Neuron (in vitro differentiated cells): Measurements from ENCODE around the gene IQGAP3.
A peak's percentile ranks its signal among the peaks of the same experiment; 100 is the strongest.

Source experiments
- H2AFZ ChIP-seq: one replicate; pipeline ENCODE4 v1.6.1; 2013; ENCODE audit warnings: low read depth, mild to moderate bottlenecking, inconsistent platforms, low read length, moderate library complexity
- H3K27me3 ChIP-seq: one replicate; pipeline ENCODE4 v1.6.1; 2013; ENCODE audit warnings: low read length; ENCODE audit not compliant: insufficient read depth
- H3K36me3 ChIP-seq: one replicate; pipeline ENCODE4 v1.6.1; 2013; ENCODE audit warnings: low read length; ENCODE audit not compliant: insufficient read depth
- H3K4me1 ChIP-seq: one replicate; pipeline ENCODE4 v1.6.1; 2013; ENCODE audit warnings: low read length; ENCODE audit not compliant: insufficient read depth
- H3K4me3 ChIP-seq: 2 replicates; pipeline ENCODE4 v1.5.1; 2013; ENCODE audit warnings: mild to moderate bottlenecking, low read length, moderate library complexity
- H3K9me3 ChIP-seq: one replicate; pipeline ENCODE4 v1.6.1; 2013; ENCODE audit warnings: low read length

IQGAP3 gene

GRCh38 chr1:156504821-156505678 lies 67.3 kb downstream of the IQGAP3 start:
- H3K4me1 ChIP-seq, result peaks cover 15% of the 10 kb centered on the region
- H3K4me3 ChIP-seq, result peak overlapping the region; percentile 56
- no peaks in the 10 kb centered on the region for H3K36me3 ChIP-seq
- H3K27me3 ChIP-seq, result peaks cover 4% of the 10 kb centered on the region
- H3K9me3 ChIP-seq, result no peaks in the 10 kb centered on the region
- H2AFZ ChIP-seq, result peak overlapping the region; percentile 15

- Histone ChIP-seq H3K27me3 (peaks cover 4% of the 10 kb centered on the region), H3K4me1 (peaks cover 15% of the 10 kb centered on the region), H2AFZ (peak overlapping the region; percentile 15), H3K9me3 (no peaks in the 10 kb centered on the region), H3K36me3 (no peaks in the 10 kb centered on the region), H3K4me3 (peak overlapping the region; percentile 56)
These were observed 67.9 kb downstream of the IQGAP3 start for GRCh38 chr1:156504438-156504813.

- Histone ChIP-seq H3K27me3 (peaks cover 4% of the 10 kb centered on the region), H2AFZ (no peak overlapping the region), H3K9me3 (no peaks in the 10 kb centered on the region), H3K4me1 (peaks cover 20% of the 10 kb centered on the region), H3K4me3 (no peak overlapping the region), H3K36me3 (no peaks in the 10 kb centered on the region)
These were observed 68.5 kb downstream of the IQGAP3 start for GRCh38 chr1:156503698-156504437.

GRCh38 chr1:156502894-156503697 lies 69.3 kb downstream of the IQGAP3 start:
- Histone ChIP-seq H3K4me1 (peaks cover 27% of the 10 kb centered on the region), H3K4me3 (no peak overlapping the region), H2AFZ (no peak overlapping the region)

GRCh38 chr1:156502391-156502893 lies 69.9 kb downstream of the IQGAP3 start:
- H3K27me3 ChIP-seq, result no peaks in the 10 kb centered on the region
- no peaks in the 10 kb centered on the region for H3K9me3 ChIP-seq
- H3K4me3 ChIP-seq, result no peak overlapping the region
- no peaks in the 10 kb centered on the region for H3K36me3 ChIP-seq
- H3K4me1 ChIP-seq, result peaks cover 30% of the 10 kb centered on the region
- H2AFZ ChIP-seq, result no peak overlapping the region

More at GRCh38 chr1:156502894-156503697, 69.3 kb downstream of the IQGAP3 start:
- Histone ChIP-seq H3K9me3 (no peaks in the 10 kb centered on the region), H3K36me3 (no peaks in the 10 kb centered on the region), H3K27me3 (no peaks in the 10 kb centered on the region)

GRCh38 chr1:156500793-156501506 lies 71.4 kb downstream of the IQGAP3 start:
- peak overlapping the region; percentile 68 for H3K4me3 ChIP-seq
- H2AFZ ChIP-seq, result peak overlapping the region; percentile 81
- H3K27me3 ChIP-seq, result no peaks in the 10 kb centered on the region
- no peaks in the 10 kb centered on the region for H3K9me3 ChIP-seq
- H3K36me3 ChIP-seq, result no peaks in the 10 kb centered on the region
- H3K4me1 ChIP-seq, result peaks cover 37% of the 10 kb centered on the region

- H3K9me3 ChIP-seq, result no peaks in the 10 kb centered on the region
- no peaks in the 10 kb centered on the region for H3K27me3 ChIP-seq
- H3K4me3 ChIP-seq, result peak within 1 kb of the TSS; percentile 68
- H3K36me3 ChIP-seq, result no peaks in the 10 kb centered on the region
- H3K4me1 ChIP-seq, result peaks cover 37% of the 10 kb centered on the region
- H2AFZ ChIP-seq, result peak within 1 kb of the TSS; percentile 81
These were observed 71.9 kb downstream of the IQGAP3 start, which contains the start of gene MEF2D for GRCh38 chr1:156500543-156500792. MEF2D (minus strand) TSS chr1:156500775; CDS start chr1:156483292, 17,483 bp downstream.

- Histone ChIP-seq H3K36me3 (no peaks in the 10 kb centered on the region), H3K4me3 (peak overlapping the region; percentile 68), H3K4me1 (peaks cover 37% of the 10 kb centered on the region), H3K27me3 (no peaks in the 10 kb centered on the region), H3K9me3 (no peaks in the 10 kb centered on the region), H2AFZ (peak overlapping the region; percentile 81)
These were observed 72.4 kb downstream of the IQGAP3 start for GRCh38 chr1:156499842-156500542.

GRCh38 chr1:156499194-156499841 lies 73.0 kb downstream of the IQGAP3 start:
- Histone ChIP-seq H3K9me3 (no peaks in the 10 kb centered on the region), H3K36me3 (no peaks in the 10 kb centered on the region), H2AFZ (no peak overlapping the region), H3K4me3 (peak overlapping the region; percentile 68), H3K4me1 (peaks cover 32% of the 10 kb centered on the region), H3K27me3 (no peaks in the 10 kb centered on the region)

GRCh38 chr1:156498432-156499193 lies 73.8 kb downstream of the IQGAP3 start:
- Histone ChIP-seq H2AFZ (no peak overlapping the region), H3K36me3 (no peaks in the 10 kb centered on the region), H3K9me3 (no peaks in the 10 kb centered on the region), H3K27me3 (no peaks in the 10 kb centered on the region), H3K4me3 (peak overlapping the region; percentile 68), H3K4me1 (peaks cover 28% of the 10 kb centered on the region)

- H3K36me3 ChIP-seq, result no peaks in the 10 kb centered on the region
- H3K4me3 ChIP-seq, result no peak overlapping the region
- no peaks in the 10 kb centered on the region for H3K27me3 ChIP-seq
- peaks cover 28% of the 10 kb centered on the region for H3K4me1 ChIP-seq
- no peaks in the 10 kb centered on the region for H3K9me3 ChIP-seq
- H2AFZ ChIP-seq, result no peak overlapping the region
These were observed 74.5 kb downstream of the IQGAP3 start for GRCh38 chr1:156497743-156498431.
